GM12873 (cell line): Measurements from ENCODE around the gene EPG5.

ENCODE experiments used
- CTCF ChIP-seq: IDR thresholded peaks from 2 replicates; pipeline ENCODE4 v1.5.1; 2012; ENCODE audit warnings: low read depth, mild to moderate bottlenecking, moderate library complexity, low read length, control low read depth; ENCODE audit not compliant: insufficient read depth; ENCODE audit errors: missing control alignments

The EPG5 gene

DNA sequence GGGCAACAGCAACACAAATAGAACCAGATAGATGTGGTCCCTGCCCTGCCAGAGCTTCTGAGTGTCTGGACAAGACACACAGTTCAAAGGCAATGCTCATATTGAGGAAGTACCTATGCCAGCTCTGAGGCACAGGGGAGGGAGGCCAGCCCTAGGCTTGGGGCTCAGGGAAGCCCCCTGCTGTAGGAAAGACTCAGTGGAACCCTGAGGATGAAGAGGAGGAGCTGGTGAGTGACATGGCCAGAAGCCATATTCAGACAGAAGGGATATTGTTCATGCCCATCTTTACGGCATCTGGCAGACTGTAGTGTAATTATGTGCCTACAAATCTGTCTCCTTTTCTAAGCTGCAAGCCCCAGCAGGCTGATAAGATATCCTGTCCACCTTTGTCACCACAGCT, 132.8 kb downstream of the EPG5 start:
- TF ChIP-seq CTCF, result no peak

DNA sequence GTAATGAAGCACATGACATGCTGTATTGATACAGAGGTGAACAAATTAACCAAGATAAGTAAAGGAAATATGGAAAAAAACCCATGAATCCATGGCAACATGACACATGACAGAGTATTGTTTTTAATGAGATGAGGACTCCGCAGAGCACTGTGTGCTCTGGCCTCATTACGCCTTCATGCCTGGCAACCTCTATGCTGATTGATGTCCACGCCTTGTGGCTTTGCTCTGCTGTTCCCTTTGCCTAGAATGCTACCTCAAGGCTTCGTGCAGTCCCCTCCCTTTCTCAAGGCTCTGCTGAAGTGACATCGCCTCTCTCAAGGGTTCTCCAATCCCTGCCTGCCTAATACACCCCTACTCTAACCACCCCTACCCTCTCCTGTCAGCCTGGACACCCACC, 133.3 kb downstream of the EPG5 start:
- TF ChIP-seq CTCF, result no peak

GRCh38 chr18:45830917-45831316, 136.2 kb downstream of the EPG5 start:
- TF ChIP-seq CTCF, result no peak

DNA sequence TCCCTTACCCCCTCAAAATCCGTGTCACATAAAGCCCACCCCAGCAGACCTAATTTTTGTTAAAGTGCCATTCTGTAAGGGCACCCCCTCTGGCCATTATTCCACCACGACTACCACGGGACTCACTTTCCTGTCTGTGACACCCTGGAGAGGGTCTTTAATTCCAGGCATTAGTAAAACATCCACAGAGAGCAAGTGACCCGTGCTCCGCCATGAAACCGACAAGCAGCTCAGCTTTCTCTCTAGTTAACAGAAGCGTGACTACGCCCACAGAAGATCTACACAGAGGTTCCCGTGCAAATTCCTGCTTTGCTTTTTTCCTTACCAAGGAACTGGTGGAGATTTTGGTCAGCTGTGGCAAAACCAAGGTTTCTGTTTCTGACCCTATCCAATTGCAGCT, 137.3 kb downstream of the EPG5 start:
- no peak for TF ChIP-seq CTCF

GRCh38 chr18:45828917-45829811, 138.0 kb downstream of the EPG5 start:
- TF ChIP-seq CTCF, result no peak

DNA sequence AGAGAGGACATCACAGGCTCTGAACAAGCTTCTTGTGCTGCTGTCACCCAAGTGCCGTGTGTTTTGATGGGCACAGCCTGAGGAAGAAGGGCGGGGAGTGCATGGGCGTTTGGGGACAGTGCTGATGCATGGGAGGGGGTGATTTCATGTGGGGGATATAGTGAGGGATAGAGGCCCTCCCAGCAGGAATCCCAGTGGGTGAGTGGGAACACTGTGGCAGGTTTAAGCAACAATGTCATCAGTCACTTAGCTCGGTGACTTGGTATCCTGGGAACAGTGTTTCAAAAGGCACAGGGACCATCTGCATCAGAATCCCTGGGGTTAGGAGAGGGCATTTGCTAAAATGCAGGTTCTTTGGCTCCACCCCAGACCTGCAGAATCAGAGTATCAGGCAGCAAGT, 141.0 kb downstream of the EPG5 start:
- TF ChIP-seq CTCF, result no peak

DNA sequence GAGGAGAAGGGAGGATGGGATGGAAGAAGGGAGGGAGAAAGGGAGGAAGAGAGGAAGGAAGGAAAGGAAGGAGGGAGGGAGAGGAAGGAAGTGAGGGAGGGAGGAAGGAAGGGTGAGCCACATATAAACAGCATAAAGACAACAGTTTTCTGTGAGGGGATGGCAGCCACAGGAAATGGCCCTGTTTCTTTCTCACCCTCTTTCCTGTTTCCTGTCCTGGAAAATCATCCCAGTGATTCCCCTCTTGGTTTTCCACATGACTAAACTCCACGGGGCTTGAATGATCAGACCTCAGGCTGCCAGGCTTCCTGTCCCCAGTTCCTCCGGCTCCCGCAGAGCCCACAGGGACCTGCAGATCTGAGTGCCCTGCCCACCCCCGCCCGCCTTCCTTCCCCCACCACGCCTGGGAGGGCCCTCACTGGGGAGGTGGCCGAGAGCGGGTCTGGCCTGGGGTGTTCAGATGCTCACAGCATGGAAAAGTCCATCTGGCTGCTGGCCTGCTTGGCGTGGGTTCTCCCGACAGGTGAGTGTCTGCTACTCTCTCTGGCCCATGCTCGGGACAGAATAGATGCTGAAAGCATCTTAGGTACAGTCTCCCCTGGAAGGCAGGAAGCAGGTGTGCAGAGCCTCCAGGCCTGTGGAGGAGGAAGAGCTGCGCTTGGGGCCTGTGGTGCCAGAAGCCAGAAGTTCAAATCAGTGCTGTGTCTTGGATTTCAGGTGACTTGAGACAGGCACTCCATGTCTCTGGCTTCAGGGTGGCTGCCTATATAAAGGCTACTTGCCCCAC, 141.7 kb downstream of the EPG5 start, which contains the start of gene SIGLEC15:
Gene SIGLEC15 (plus strand): TSS at position 418 of the 787 bp plus-strand sequence. CDS start 54 bp downstream, at position 472.
- TF ChIP-seq CTCF, result no peak
